GM18520 (cell line): ENCODE data around the gene TBC1D16.

ENCODE experiments used
- ATAC-seq: cut with Tn5 transposase; IDR thresholded peaks from one replicate; pipeline ENCODE4 v1.9.1; 2021; ENCODE audit not compliant: unreplicated experiment

TBC1D16 gene

DNA sequence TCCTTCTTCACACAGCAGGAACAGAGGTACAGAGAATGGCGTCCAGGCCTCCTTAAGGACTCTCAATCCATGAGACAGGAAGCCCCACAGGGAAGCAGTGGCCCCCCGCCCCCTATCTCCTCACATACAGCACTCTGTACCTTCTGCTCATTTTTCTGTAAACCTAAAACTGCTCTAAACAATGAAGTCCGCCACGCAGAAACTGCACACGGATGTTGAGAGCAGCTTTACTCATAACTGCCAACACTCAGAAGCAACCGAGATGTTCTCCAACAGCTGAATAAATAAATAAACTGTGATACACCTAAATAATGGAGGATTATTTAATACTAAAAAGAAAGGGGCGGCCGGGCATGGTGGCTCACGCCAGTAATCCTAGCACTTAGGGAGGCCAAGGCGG is 9.9 kb downstream of the TBC1D16 start:
- ATAC-seq = no peak

DNA sequence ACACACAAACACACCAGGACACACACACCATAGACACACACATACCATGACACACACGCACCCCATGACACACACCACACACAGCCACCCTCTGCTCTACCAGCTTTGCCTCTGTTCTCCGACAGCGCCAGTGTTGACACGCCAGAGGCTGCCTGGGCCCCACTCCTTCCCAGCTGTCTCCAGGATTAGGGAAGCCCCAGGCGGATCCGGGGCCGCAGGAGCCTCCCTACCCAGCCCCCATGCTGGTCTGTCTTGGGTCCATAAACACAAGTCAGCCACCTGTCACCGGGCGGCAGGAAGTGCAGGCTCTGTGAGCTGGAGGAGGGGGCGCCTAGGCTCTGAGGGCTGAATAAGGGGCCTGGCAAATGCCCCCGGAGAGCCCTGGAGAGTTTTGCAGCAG is 10.5 kb downstream of the TBC1D16 start:
- ATAC-seq = no peak

DNA sequence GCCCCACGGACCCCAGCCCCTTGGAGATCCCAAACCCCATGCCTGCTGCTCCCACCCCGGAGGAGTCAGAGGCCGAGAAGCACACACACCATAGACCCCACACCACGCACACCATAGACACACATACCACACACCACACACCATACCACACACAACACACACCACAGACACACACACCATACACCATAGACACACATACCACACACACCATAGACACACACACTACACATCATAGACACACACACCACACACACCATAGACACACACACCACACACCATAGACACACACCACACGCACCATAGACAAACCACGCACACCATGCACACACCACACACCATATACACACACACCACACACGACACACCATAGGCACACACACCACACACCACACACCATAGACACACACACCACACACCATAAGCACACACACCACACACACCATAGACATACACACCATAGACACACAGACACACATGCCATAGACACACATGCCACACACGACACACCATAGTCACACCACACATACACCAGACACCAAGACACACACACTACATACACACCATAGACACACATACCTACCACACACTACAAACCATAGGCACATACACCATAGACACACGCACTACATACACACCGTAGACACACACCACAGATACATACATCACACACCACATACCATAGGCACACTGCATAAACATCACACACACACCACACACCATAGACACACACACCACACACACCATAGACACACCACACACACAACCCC is 11.3 kb downstream of the TBC1D16 start:
- no peak for ATAC-seq

DNA sequence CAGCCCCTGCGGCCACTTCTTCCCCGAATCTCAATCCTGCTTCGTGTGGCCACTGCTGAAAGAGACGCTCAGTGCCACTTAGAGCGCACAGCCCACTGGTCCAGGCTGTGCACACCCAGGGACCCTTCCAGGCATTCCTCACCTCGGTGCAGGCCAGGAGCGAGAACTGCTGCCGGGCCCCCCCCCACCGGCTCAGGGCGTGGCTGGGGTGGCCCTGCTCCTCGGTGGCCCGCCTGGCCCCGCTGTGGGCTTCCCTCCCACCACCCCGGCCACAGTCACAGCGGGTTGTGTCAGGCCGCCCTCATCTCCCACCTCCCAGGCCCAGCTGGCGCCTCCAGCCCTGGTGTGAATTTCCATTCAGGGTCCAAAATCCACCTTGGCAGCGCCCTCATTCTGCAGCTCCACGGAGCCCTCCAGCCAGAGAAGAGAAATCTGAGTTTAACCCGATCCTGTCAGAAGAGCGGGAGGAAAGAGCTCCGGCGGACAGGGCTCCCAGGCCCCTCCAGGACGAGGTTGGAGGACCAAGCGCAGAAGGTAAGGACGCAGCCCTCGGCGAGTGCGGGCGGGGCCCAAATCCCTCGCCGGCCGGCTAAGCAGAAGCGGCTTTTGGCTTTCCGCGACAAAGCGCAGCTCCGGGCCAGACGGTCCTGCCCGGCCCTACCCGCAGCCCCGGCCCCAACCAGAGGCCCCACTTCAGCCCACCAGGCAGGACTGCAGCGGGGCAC is 12.0 kb downstream of the TBC1D16 start:
- no peak for ATAC-seq

DNA sequence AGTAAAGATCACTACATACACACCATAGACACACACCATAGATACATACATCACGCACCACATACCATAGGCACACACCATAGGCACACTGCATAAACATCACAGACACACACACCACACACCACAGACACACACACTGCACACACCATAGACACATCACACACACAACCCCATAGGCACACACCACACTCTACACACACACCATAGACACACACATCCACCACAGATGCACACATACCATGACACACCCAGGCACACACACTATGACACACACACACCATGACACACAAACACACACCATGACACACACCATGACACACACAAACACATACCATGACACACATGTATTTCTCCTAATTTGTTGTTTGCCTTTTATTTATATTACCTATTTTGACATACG is 14.1 kb downstream of the TBC1D16 start:
- ATAC-seq = no peak

DNA sequence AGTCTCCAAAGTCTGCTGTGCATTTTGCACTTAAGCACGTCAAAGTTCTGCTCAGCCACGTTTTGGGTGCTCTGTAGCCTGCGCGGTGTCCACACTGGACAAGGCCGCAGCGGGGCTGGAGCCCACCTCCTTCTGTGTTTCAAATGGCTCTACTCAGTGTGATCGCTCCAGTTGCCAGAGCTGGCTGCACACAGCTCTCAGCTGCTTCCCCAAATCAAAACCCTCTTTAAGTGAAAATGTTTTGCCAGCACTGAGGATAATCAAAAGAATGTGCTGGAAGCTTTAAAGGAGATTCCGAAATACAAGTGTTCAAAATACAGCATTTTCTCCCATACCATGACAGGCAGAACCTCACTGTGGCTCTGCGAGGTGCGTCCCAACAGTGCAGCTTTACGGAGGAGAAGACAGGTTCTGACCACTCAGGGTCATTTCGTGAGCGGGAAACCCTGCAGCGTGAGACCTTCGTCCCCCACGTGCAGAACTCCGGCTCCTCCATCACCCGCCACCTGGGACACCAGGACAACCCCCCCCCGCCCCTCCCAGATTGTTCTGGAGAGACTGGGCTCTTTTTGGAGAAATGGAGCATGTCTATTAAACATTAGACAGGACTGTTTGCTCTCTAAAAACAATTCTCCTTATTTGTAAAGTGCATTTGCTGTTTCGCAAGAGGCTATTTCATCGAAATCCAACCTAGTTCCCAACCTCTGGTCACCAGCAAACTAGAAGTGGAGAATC is 16.6 kb downstream of the TBC1D16 start:
- ATAC-seq = no peak

DNA sequence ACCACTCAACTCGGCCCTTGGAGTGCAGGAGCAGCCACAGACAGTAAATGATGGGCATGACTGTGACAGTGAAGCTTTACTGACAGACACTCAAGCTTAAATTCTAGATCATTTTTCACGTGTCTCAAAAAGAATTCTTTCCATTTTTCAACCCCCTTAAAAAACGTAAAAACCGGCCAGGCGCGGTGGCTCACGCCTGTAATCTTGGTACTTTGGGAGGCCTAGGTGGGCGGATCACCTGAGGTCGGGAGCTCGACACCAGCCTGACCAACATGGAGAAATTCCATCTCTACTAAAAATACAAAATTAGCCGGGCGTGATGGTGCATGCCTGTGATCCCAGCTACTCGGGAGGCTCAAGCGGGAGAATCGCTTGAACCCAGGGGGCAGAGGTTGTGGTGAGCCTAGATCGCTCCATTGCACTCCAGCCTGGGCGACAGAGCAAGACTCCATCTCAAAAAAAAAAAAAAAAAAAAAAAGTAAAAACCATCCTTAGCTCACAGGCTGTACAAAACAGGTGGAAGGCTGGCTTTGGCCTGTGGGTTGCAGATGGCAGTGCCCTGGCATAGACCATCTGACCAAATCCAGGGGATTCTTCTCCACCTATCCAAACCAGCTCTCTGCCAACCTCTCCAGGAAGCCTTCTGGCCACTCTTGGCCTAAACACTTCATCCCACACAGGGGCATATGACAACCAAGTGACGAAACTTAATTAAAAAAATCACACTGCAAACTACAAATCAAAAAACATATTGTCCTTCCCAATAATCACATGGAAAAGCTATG is 18.3 kb downstream of the TBC1D16 start:
- no peak for ATAC-seq

DNA sequence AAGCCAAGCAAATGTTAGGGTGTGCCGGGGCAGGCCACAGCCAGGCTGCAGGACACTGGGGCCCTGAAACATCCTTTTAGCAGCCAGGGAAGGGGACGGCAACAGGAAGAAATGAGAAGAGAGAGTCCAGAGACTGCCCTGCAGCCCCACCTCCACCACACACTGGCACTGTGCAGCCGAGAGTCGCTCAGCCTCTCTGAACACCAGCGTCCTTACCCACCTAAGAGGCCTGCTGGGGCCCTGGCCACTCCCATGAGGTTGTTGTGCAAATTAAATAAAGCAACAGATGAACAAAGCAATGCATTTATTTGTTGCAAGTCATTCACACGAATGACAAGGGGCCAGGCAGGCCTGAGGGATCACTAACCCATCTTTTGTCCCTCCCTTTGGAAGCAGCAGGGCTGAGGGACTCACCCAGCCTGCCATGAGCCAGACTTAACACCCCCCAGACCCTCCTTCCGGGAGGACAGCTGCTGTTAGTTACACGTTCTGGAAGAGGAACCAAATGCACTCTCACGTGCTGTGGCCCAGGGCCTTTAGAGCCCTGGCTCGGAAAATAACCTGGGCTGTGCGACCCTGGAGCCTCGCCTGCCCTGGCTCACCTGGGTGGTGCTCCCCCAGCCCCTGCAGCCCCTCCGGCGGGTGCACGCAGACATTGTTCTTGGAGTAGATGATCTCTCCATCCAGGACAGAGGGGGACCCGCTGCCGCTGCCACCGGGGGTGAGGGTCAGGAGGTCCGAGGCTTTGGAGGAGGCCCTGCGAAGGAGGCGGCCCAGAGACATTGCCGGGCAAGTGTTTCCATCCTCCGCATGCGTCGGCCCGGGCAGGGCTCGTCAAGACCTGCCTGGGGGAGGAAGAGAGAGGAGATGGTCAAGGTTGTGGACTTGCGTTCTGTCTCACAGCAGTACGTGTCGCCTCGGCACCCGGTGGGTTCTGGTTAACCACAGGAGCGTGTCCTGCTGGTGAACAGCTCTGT is 22.6 kb downstream of the TBC1D16 start:
- no peak for ATAC-seq

DNA sequence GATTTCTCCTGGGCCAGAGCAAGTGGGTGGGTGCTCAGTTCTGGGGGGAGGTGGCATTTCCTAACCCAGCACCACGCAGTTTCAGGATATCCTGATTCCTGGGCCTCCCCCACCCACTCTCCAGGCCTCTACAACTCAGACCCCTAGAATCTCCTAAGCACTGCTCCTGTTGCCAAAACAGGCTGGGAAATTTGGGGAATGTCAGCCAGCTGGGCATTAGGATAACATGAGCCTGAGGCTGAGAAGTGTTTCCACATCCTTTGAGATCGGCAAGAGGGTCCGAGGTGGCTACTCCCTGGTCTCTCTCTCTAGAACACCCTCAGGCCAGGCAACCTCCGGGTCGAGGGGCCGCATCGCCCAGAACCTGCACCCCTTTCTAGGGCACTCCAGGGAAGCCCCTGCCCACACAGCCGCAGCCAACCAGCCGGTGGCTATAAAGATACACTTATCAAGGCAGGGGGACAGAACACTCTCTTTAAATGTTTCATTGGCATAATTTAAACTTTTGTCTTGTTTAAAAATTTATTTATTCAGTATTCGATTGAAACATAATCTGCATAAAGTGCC is 23.6 kb downstream of the TBC1D16 start:
- ATAC-seq = no peak

DNA sequence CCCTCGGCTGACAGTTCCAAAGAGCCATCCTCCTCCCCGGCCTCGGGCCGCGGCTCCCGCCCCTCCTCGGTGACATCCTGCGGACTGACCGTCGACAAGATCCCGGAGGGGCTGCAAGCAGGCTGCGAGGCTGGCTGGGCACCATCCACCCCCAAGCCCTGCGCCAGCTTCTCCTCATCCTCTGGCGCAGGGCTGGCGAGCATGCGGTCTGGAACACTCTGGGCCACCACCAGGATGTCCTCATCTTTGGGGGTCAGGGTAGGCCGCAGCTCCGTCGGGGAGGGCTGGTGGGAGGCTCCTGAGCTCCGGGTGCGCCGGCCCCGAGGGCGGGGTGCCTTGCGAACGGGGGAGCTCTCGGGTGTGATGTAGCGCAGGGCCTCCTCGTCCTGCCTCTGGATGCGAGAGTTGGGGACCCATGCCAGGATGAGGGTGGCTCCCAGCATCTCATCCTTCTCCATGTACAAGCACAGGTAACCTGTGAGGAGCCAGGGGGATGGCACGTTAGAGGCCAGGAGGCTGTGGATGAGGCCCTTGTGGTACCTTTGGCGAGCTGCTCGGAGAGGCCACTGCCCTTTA is 25.3 kb downstream of the TBC1D16 start:
- no peak for ATAC-seq

DNA sequence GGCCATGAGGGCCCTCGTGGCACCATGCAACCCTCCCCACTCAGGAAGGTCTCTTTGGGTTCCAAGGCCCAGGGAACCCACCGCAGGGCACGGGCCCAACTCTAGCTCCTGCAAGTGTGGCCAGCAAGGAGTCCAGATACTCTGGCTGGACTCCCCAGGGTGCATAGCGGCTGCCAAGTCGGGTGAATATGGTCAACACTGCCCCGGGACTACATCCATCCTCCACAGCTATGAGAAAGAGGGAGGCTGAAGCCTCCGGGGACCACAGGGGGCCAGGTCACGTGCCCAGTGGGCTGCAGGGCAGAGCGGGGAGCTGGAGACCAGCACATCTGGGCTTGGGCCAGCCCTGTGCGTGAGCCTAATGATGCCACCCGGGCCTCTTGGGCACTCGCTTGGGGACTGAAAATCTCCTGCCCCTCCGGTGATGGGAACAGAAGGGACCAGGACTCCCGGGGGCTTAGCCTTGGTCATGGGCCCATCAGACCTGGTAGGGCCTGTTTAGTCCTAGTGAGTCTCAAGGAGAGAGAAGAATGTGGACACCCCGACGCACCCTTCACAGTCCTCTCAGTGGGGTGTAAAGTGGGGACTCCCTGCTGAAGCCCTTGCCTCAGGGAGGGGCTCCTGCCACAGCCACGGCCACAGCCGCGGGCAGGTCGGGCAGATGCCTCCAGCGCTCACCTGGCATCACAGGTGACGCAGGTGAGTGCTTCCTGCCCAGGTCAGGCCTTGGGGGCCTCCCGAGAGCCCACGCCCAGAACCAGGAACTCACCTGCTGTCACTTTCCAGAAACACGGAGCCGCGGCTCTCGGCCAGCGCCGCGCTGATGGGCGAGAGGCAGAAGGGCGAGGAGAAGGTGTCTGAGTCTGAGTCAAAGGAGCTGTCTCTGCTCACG is 26.0 kb downstream of the TBC1D16 start:
- ATAC-seq = no peak

DNA sequence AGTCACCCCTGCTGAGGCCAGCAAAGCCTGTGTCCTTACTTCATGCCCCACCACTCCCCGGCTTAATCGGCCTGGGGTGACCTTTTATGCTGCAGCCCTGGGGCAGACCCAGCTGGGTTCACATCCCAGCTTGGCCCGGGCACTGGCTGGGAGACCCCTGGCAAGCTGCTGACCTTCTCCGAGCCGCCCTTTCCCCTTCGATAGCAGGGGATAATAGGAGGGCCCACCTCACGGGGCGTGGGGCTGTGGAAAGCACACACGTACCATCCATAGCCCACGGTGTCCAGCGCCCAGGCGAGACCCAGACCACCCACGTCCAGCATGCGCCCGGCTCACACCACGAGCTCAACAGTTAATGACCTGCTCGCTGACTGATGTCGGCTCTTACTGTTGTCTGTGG is 26.8 kb downstream of the TBC1D16 start:
- ATAC-seq = no peak

DNA sequence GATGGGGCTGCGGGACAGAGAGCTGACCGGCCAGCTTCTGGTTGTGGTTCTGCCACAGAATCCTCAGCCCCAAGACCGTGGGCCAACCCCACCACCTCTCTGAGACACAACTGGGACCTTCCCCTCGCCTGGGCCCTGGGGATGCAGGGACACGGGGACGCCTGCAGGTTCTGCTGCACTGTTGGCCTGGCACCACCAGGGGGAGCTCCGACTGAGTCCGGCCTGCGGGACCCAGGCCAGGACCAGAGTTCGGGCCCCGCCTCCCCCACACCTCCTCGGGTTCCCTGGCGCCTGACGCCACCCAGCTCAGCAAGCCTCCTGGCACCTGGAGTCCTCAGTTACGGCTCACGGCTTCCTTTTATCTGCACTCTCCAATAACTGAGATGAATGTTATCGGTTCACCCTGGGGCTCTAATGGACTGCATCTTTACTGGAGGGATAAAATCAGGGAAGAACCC is 27.3 kb downstream of the TBC1D16 start:
- ATAC-seq = no peak

DNA sequence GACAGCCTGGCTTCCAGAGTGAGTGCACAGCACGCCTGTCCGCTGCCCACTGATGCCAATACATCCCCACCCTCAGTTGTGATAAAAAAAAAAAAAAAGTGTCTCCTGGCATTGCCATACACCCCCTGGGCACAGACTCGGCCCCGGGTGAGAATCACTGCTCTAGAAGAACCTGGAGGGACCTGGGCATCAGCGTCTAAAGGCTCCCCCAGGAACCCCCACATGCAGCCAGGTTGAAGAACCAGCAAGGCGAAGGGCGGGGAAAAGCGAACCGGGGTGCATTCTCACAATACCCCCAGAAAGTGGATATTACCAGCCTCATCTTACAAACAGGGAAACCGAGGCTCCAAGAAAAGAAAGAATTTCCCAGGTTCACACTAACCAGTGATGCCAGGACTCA is 27.7 kb downstream of the TBC1D16 start:
- ATAC-seq = no peak

DNA sequence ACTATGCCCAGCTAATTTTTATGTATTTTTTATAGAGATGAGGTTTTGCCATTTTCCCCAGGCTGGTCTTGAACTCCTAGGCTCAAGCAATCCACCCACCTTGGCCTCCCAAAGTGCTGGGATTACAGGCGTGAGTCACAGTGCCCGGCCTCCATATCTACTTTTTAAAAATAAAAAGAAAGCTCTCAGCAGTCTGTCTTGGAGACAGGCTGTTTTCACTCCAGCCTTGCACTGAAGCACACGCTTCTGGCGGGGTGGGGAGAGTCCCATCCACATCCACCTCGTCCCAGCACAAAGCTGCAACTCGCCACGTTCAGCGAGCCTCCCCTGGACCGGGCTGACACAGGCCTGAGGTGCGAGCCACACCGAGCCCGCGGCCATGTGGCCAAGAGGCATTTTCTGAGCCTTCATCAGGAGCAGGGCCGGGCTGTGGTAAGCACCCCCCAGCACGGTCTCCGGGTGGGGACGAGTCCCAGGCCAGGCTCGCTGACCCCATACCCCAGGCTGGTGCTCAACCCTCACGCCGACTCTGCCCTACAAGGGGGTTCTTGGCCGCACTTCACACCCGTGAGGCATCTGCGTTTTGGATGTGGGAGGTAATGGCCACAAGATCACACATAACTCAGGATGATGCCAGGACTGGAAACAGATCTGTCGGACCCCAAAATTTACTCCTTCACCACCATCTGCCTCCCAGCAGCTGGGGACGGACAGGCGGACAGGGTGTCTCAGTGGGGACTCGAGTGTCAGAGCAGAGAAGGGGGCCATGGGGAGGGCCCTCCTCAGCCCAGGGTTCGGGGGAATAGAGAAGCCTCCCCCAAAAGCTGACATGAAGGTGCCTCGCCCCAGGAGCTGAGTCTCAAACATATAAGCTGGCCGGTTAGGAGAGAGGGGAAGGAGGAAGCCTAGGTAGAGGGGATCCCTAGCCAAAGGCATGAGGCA is 28.6 kb downstream of the TBC1D16 start:
- no peak for ATAC-seq

DNA sequence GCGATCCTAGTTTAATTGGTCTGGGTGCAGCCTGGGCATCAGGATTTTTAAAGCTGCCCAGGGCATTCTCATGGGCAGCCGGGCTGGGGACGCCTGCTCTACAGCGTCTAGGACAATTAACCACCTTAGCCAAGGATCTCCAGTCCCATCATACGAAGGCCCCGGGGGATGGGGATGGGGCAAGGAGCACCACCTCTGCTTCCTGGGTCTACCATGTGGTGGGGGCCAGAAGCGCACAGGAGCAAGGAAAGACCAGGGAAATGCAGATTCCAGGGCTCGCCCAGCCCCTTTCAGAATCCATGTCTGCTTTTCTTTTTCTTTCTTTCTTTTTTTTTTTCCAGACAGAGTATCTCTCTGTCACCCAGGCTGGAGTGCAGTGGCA is 29.3 kb downstream of the TBC1D16 start:
- no peak for ATAC-seq
